Heart left ventricle (tissue), 13 donors: ENCODE data around the gene LMO2.

ENCODE experiments used
- POLR2A ChIP-seq, 2 donors: fragments of 450-650 bp; IDR thresholded peaks; one replicate each; pipeline ENCODE4 v1.6.1; 2017; ENCODE audit warnings: antibody characterized with exemption in 2 of 2, mild to moderate bottlenecking in 2 of 2, moderate library complexity in 2 of 2
- TF ChIP-seq, protein P1 (sequence below), 12 donors: fragments of 200-600 bp; sonication (generic) in 4 of 12; IDR thresholded peaks; one replicate each; pipeline versions ENCODE4 v1.5.0 to v1.8.0; 2018 to 2022; ENCODE audit warnings: antibody characterized with exemption in 12 of 12, mild to moderate bottlenecking in 5 of 12
- donor health status: ischemic (EF 13 %, LVEDD 7.1; RV severe dilation, severe dysfunction).
- donor health status: DM: no; HTN: yes; CAD: no.
- donor health status: DM: no; HTN: no; CAD: no.
- donor health status: ischemic (EF 25% LVEDD 6.9; RV normal size, moderate dysfunction).
- donor health status: ischemic (EF 25% LVEDD 5.7; RV mildly dilated, moderate dysfunction).
- donor health status: ischemic (EF 35%, LVEDD 5.7; RV mildly dilated, moderate dysfunction).
- donor health status: nonischemic (EF 11% LVEDD 7.7; RV severe dilation, severe dysfunction).
- donor health status: DM: yes; HTN: yes; CAD: no.
- donor health status: PGD.
- donor health status: ischemic (EF 29% LVEDD 5.4; RV normal size, mild dysfunction).
- donor health status: nonischemic (EF 23%, LVEDD 6.1; RV moderate dilation, normal function).

DNA sequence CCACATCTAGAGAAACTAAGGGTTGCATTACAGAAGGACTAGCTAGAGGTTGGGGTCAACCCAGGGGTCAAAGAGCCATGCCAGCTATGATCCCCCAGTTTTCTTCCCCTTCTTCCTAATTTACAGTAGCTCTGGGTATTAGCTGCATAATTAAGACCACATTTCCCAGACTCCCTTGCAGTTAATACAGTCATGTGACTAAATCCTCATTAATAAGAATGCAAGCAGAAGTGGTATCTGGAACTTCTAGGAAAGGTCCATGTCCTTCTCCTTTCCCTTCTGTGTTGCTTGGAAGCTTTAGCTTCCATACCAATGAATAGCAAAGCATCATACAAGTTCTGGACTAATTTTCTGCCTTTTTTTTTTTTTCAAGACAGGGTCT lies 19.1 kb upstream of the LMO2 start:
- TF ChIP-seq POLR2A (IDR thresholded peaks at IDR 0.05), result no peak
- TF ChIP-seq, protein P1, sequence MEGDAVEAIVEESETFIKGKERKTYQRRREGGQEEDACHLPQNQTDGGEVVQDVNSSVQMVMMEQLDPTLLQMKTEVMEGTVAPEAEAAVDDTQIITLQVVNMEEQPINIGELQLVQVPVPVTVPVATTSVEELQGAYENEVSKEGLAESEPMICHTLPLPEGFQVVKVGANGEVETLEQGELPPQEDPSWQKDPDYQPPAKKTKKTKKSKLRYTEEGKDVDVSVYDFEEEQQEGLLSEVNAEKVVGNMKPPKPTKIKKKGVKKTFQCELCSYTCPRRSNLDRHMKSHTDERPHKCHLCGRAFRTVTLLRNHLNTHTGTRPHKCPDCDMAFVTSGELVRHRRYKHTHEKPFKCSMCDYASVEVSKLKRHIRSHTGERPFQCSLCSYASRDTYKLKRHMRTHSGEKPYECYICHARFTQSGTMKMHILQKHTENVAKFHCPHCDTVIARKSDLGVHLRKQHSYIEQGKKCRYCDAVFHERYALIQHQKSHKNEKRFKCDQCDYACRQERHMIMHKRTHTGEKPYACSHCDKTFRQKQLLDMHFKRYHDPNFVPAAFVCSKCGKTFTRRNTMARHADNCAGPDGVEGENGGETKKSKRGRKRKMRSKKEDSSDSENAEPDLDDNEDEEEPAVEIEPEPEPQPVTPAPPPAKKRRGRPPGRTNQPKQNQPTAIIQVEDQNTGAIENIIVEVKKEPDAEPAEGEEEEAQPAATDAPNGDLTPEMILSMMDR (IDR thresholded peaks at IDR 0.05), result no peak
